Liver (tissue), 9 donors: ENCODE measurements around the gene HUS1. TPM values are rescaled to one million over a fixed set of nuclear protein-coding genes. Genes with fewer than 3 reads are reported as not detected.

ENCODE experiments used
- DNase-seq: peaks from one replicate; pipeline ENCODE4 v3.0.0-alpha.2; 2017; ENCODE audit warnings: low spot score
- H3K27ac ChIP-seq, 2 donors: one replicate each; pipeline ENCODE4 v1.7.0; 2013; ENCODE audit warnings: inconsistent platforms in 2 of 2, low read length in 2 of 2, control low read depth in 1 of 2, low read depth in 1 of 2, mild to moderate bottlenecking in 1 of 2
- H3K27me3 ChIP-seq, 4 donors: one replicate each; pipeline versions ENCODE4 v1.6.1 to v1.7.0; 2013; ENCODE audit warnings: low read length in 3 of 4, inconsistent platforms in 1 of 4, mild to moderate bottlenecking in 1 of 4, moderate library complexity in 1 of 4; ENCODE audit not compliant: control insufficient read depth in 4 of 4, insufficient read depth in 4 of 4
- H3K36me3 ChIP-seq, 4 donors: one replicate each; pipeline versions ENCODE4 v1.6.1 to v1.7.0; 2013; ENCODE audit warnings: low read length in 3 of 4, mild to moderate bottlenecking in 3 of 4, low read depth in 1 of 4, moderate library complexity in 1 of 4; ENCODE audit not compliant: control insufficient read depth in 4 of 4, insufficient read depth in 3 of 4
- H3K4me1 ChIP-seq, 4 donors: one replicate each; pipeline versions ENCODE4 v1.6.1 to v1.7.0; 2013; ENCODE audit warnings: low read length in 3 of 4, mild to moderate bottlenecking in 3 of 4, moderate library complexity in 1 of 4; ENCODE audit not compliant: control insufficient read depth in 4 of 4, insufficient read depth in 4 of 4
- H3K4me3 ChIP-seq, 3 donors: one replicate each; pipeline versions ENCODE4 v1.6.1 to v1.7.0; 2013; ENCODE audit warnings: low read length in 3 of 3, control low read depth in 1 of 3, low read depth in 1 of 3, mild to moderate bottlenecking in 1 of 3
- H3K9ac ChIP-seq, 2 donors: one replicate each; pipeline ENCODE4 v1.7.0; 2013; ENCODE audit warnings: low read length in 2 of 2, mild to moderate bottlenecking in 2 of 2, moderate library complexity in 2 of 2, control low read depth in 1 of 2, low read depth in 1 of 2
- H3K9me3 ChIP-seq, 4 donors: one replicate each; pipeline versions ENCODE4 v1.6.1 to v1.7.0; 2013; ENCODE audit warnings: low read length in 3 of 4; ENCODE audit not compliant: control insufficient read depth in 4 of 4
- ATF3 ChIP-seq: IDR thresholded peaks from 2 replicates; pipeline ENCODE4 v1.6.1; 2016; ENCODE audit warnings: antibody characterized with exemption
- CTCF ChIP-seq: fragments of 150-350 bp; IDR thresholded peaks from 2 replicates; pipeline ENCODE4 v1.5.1; 2017; ENCODE audit warnings: improper control_type of control experiment, low read depth, low read length; ENCODE audit not compliant: missing input control
- EGR1 ChIP-seq, 2 donors: IDR thresholded peaks; 2 replicates each; pipeline ENCODE4 v1.6.1; 2016 to 2018; ENCODE audit warnings: antibody characterized with exemption in 2 of 2, low read depth in 2 of 2
- FOXA1 ChIP-seq: IDR thresholded peaks from 2 replicates; pipeline ENCODE4 v1.6.1; 2016; ENCODE audit warnings: antibody characterized with exemption
- FOXA2 ChIP-seq: IDR thresholded peaks from 2 replicates; pipeline ENCODE4 v1.6.1; 2016; ENCODE audit warnings: antibody characterized with exemption
- GABPA ChIP-seq, 2 donors: IDR thresholded peaks in 1 of 2; conservative IDR thresholded peaks in 1 of 2; 2 replicates each; pipeline ENCODE4 v1.6.1; 2016; ENCODE audit warnings: antibody characterized with exemption in 2 of 2, mild to moderate bottlenecking in 1 of 2, moderate library complexity in 1 of 2
- HNF4A ChIP-seq, 2 donors: conservative IDR thresholded peaks; 2 replicates each; pipeline ENCODE4 v1.6.1; 2016; ENCODE audit warnings: antibody characterized with exemption in 2 of 2, mild to moderate bottlenecking in 2 of 2
- HNF4G ChIP-seq: IDR thresholded peaks from 2 replicates; pipeline ENCODE4 v1.6.1; 2016; ENCODE audit warnings: antibody characterized with exemption
- JUND ChIP-seq, 2 donors: IDR thresholded peaks; 2 replicates each; pipeline ENCODE4 v1.6.1; 2016; ENCODE audit warnings: antibody characterized with exemption in 2 of 2
- MAX ChIP-seq: IDR thresholded peaks from 2 replicates; pipeline ENCODE4 v1.6.1; 2016; ENCODE audit warnings: antibody characterized with exemption
- NR2F2 ChIP-seq: IDR thresholded peaks from 2 replicates; pipeline ENCODE4 v1.6.1; 2016; ENCODE audit warnings: antibody characterized with exemption
- RAD21 ChIP-seq, 2 donors: IDR thresholded peaks; 2 replicates each; pipeline ENCODE4 v1.6.1; 2016; ENCODE audit warnings: antibody characterized with exemption in 2 of 2, mild to moderate bottlenecking in 2 of 2
- REST ChIP-seq: IDR thresholded peaks from 2 replicates; pipeline ENCODE4 v1.6.1; 2016; ENCODE audit warnings: antibody characterized with exemption, mild to moderate bottlenecking
- RXRA ChIP-seq, 2 donors: IDR thresholded peaks; 2 replicates each; pipeline ENCODE4 v1.6.1; 2017 to 2018; ENCODE audit warnings: antibody characterized with exemption in 2 of 2, mild to moderate bottlenecking in 1 of 2
- TAF1 ChIP-seq: conservative IDR thresholded peaks from 2 replicates; pipeline ENCODE4 v1.6.1; 2016; ENCODE audit warnings: antibody characterized with exemption, mild to moderate bottlenecking
- YY1 ChIP-seq: IDR thresholded peaks from 2 replicates; pipeline ENCODE4 v1.6.1; 2016; ENCODE audit warnings: antibody characterized with exemption, mild to moderate bottlenecking
- ZBTB33 ChIP-seq: IDR thresholded peaks from 2 replicates; pipeline ENCODE4 v1.6.1; 2016; ENCODE audit warnings: antibody characterized with exemption
- WGBS: extraction: QIAGEN DNeasy Blood & Tissue Kit; methylation state at CpG from one replicate; pipeline ENCODE4 v1.1.7; 2013; 5-methylcytosine and 5-hydroxymethylcytosine counted together
- polyA plus RNA-seq, 2 donors: library from polyadenylated mRNA; stranded (reverse) in 1 of 2; unstranded in 1 of 2; fragments of 200-250 nt in 1 of 2; fragments of >200 nt in 1 of 2; fragmentation: Nextera tagmentation in 1 of 2; extraction: Ambion mirVana in 1 of 2; gene quantifications; one replicate each; pipeline versions ENCODE4 v1.2.1 to v1.2.3, GENCODE V29; 2013 to 2015
- total RNA-seq, 2 donors: library from RNA; depleted of rRNA; stranded (reverse); fragments of >200 nt; gene quantifications; one replicate each; pipeline ENCODE4 v1.2.3, GENCODE V29; 2014
- donor health status: healthy.
- donor health status: healthy.
- donor health status: healthy.
- donor health status: healthy.
- donor health status: healthy.

The HUS1 gene
- total and polyA plus RNA-seq, 4 donors, result 9.2 to 39.0 (median 18.4) TPM

GRCh38 chr7:48017674-48018073 is 38.3 kb upstream of the HUS1 start:
- H3K27ac ChIP-seq, result no peak overlapping the region
- no peaks in the 10 kb centered on the region for H3K9me3 ChIP-seq
- no peaks in the 10 kb centered on the region for H3K36me3 ChIP-seq
- H3K4me1 ChIP-seq, result no peaks in the 10 kb centered on the region
- peaks cover 0 to 2% (median 0%) of the 10 kb centered on the region in 4 donors for H3K27me3 ChIP-seq
- TF ChIP-seq JUND (IDR thresholded peaks at IDR 0.05) (no peak), RAD21 (IDR thresholded peaks at IDR 0.05) (no peak), EGR1 (IDR thresholded peaks at IDR 0.05; ENCODE audit: low read depth in 2 of 2) (no peak), NR2F2 (no peak), FOXA1 (no peak), FOXA2 (no peak), MAX (no peak), HNF4A (conservative IDR thresholded peaks at IDR 0.05) (no peak), REST (no peak), RXRA (IDR thresholded peaks at IDR 0.05) (no peak), YY1 (no peak), GABPA (IDR thresholded peaks at IDR 0.05 in 1 of 2, conservative IDR thresholded peaks at IDR 0.05 in 1 of 2) (no peak), ATF3 (no peak), HNF4G (no peak)
- 88% methylated on average over 4 of the region's 4 CpGs for WGBS
- H3K4me3 ChIP-seq, result no peak overlapping the region
- no peak overlapping the region for H3K9ac ChIP-seq
- no peak for DNase-seq

GRCh38 chr7:48016641-48017040 is 37.2 kb upstream of the HUS1 start:
- TF ChIP-seq EGR1 (IDR thresholded peaks at IDR 0.05; ENCODE audit: low read depth in 2 of 2), result no peak
- no peak for TF ChIP-seq REST
- no peak for TF ChIP-seq MAX
- TF ChIP-seq JUND (IDR thresholded peaks at IDR 0.05), result no peak
- TF ChIP-seq RXRA (IDR thresholded peaks at IDR 0.05), result no peak
- TF ChIP-seq ATF3, result no peak
- no peak for TF ChIP-seq HNF4A (conservative IDR thresholded peaks at IDR 0.05)
- TF ChIP-seq FOXA1, result no peak
- TF ChIP-seq FOXA2, result no peak
- TF ChIP-seq GABPA (IDR thresholded peaks at IDR 0.05 in 1 of 2, conservative IDR thresholded peaks at IDR 0.05 in 1 of 2), result no peak
- no peak for TF ChIP-seq HNF4G
- no peak for TF ChIP-seq CTCF
- no peak for TF ChIP-seq ZBTB33
- TF ChIP-seq NR2F2, result no peak
- no peak for TF ChIP-seq YY1
- TF ChIP-seq TAF1, result no peak
- no peak for TF ChIP-seq RAD21 (IDR thresholded peaks at IDR 0.05)
- Histone ChIP-seq H3K27me3 (peaks cover 0 to 2% (median 0%) of the 10 kb centered on the region in 4 donors), H3K36me3 (no peaks in the 10 kb centered on the region), H3K4me3 (no peak overlapping the region), H3K4me1 (no peaks in the 10 kb centered on the region), H3K9ac (no peak overlapping the region), H3K27ac (no peak overlapping the region), H3K9me3 (no peaks in the 10 kb centered on the region)
- DNase-seq, result no peak
